ENCODE results near the gene LTBP1.
"Not testable (repeated sequence)": the region's sequence is repeated elsewhere in the genome, so short reads cannot be mapped to it uniquely, and the experiment has no call there.

Gene LTBP1

GRCh38 chr2:33042265-33042664 is 95.5 kb downstream of the LTBP1 start:
- TF ChIP-seq CTCF (conservative IDR thresholded peaks at IDR 0.05; ENCODE audit: low read depth, low read length), result no peak
- no peak overlapping the region for H3K4me3 ChIP-seq (ENCODE audit: low read length)
- DNase-seq (ENCODE audit: low read depth), result no peak

- H3K4me3 ChIP-seq (ENCODE audit: low read length), result no peak overlapping the region
- TF ChIP-seq CTCF (conservative IDR thresholded peaks at IDR 0.05; ENCODE audit: low read depth, low read length), result no peak
- no peak for DNase-seq (ENCODE audit: low read depth)
These were observed 96.1 kb downstream of the LTBP1 start for GRCh38 chr2:33042819-33043218.

GRCh38 chr2:33047939-33048338 is 101.2 kb downstream of the LTBP1 start:
- no peak for TF ChIP-seq CTCF (conservative IDR thresholded peaks at IDR 0.05; ENCODE audit: low read depth, low read length)

GRCh38 chr2:33051586-33052360 is 105.0 kb downstream of the LTBP1 start:
- no peak for TF ChIP-seq CTCF (conservative IDR thresholded peaks at IDR 0.05; ENCODE audit: low read depth, low read length)
- no peak for DNase-seq (ENCODE audit: low read depth)
- no peak overlapping the region for H3K4me3 ChIP-seq (ENCODE audit: low read length)

More at GRCh38 chr2:33047939-33048338, 101.2 kb downstream of the LTBP1 start:
- DNase-seq (ENCODE audit: low read depth), result no peak
- no peak overlapping the region for H3K4me3 ChIP-seq (ENCODE audit: low read length)

- H3K4me3 ChIP-seq (ENCODE audit: low read length), result no peak overlapping the region
- DNase-seq (ENCODE audit: low read depth), result no peak
- TF ChIP-seq CTCF (conservative IDR thresholded peaks at IDR 0.05; ENCODE audit: low read depth, low read length), result no peak
These were observed 105.6 kb downstream of the LTBP1 start for GRCh38 chr2:33052361-33052735.

GRCh38 chr2:33052795-33053194 is 106.0 kb downstream of the LTBP1 start:
- not testable (repeated sequence) for H3K4me3 ChIP-seq (ENCODE audit: low read length); DNase-seq (ENCODE audit: low read depth)

GRCh38 chr2:33056170-33056569 is 109.4 kb downstream of the LTBP1 start:
- H3K4me3 ChIP-seq (ENCODE audit: low read length), result no peak overlapping the region
- no peak for TF ChIP-seq CTCF (conservative IDR thresholded peaks at IDR 0.05; ENCODE audit: low read depth, low read length)
- DNase-seq (ENCODE audit: low read depth), result no peak

- not testable (repeated sequence) for H3K4me3 ChIP-seq (ENCODE audit: low read length); DNase-seq (ENCODE audit: low read depth)
These were observed 110.7 kb downstream of the LTBP1 start for GRCh38 chr2:33057307-33058028.
